Stimulated activated CD8-positive, alpha-beta memory T cell treated with anti-CD3 and anti-CD28 coated beads, Interleukin-12 subunit alpha, Interleukin-12 subunit beta, amount 100 ng/mL, for 24 hours (primary cell): Measurements from ENCODE around the gene SESN3.

Experiments used
- DNase-seq: peaks from one replicate; pipeline ENCODE4 v3.0.0-alpha.2; 2020; ENCODE audit errors: extremely low read depth

The SESN3 gene

GRCh38 chr11:95119361-95120060 lies 111.5 kb downstream of the SESN3 start:
- DNase-seq: no peak

GRCh38 chr11:95115597-95115996 lies 115.4 kb downstream of the SESN3 start:
- no peak for DNase-seq
